Measurements from ENCODE around the gene ITIH2.

- no peak for TF ChIP-seq GATA3 (IDR thresholded peaks at IDR 0.05; ENCODE audit: low read depth, low read length)
- TF ChIP-seq GATA2 (IDR thresholded peaks at IDR 0.05; ENCODE audit: low read depth, low read length), result no peak
Measured at GRCh38 chr10:7752251-7752650, 49.1 kb downstream of the ITIH2 start.
